Measurements from ENCODE around the gene TEX19.

The TEX19 gene

DNA sequence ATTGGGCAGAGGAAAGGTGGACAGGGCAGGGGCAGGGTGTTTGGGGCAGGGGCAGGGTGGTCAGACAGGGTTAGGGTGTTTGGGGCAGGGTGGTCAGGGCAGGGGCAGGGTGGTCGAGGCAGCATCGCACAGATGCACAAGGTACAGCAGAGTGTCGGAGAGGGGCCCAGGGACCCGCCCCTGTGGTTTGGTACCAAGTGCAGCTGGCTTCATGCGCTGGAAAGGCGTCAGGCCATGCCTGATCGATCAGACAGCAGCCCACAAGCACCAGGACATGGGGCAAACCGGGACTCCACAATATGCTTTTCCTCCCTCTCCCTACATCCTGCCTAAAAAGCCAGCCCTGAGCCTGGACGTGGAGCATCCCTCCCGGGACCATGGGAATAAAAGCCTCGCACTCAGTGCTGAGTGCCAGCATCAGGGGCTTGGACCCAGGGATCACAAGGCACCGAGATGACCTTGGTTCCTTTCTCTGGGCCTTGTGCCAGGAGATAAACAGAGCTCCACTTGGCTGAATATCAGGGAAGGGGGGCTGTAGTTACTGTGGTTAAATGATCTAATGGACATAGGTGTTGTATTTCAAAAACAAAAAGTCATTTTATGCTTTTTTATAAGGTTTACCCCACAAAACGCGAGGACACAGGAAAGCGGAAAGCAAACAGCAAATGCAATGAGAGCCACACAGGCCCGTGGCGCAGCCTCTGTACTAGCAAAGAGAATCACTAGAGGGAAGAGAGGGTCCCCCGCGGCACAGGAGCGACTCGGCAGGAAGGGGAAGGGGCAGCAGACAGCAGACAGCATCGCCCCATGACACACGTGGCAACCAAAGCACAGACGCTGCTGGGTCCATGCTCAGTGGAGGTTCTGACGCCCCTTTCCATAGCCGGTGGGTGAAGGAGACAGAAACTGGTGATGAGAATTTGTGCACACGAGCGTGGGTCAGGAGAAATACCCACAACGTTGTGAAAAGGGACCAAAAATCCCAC is 53.8 kb downstream of the TEX19 start:
- no peak for DNase-seq (ENCODE audit: low read depth in 1 of 2, low spot score in 1 of 2)

More for the DNA sequence above, 53.8 kb downstream of the TEX19 start:
- Histone ChIP-seq H3K27ac (replicated peaks) (no peak overlapping the region), H3K4me3 (replicated peaks; ENCODE audit: insufficient read depth, low read length) (no peak overlapping the region), H3K27me3 (ENCODE audit: insufficient read depth, poor library complexity, severe bottlenecking) (no peaks in the 10 kb centered on the region)
- TF ChIP-seq POLR2AphosphoS5 (IDR thresholded peaks at IDR 0.05; ENCODE audit: low read depth) (no peak), SPI1 (IDR thresholded peaks at IDR 0.05; ENCODE audit: borderline replicate concordance, low read depth) (no peak), GABPA (IDR thresholded peaks at IDR 0.05; ENCODE audit: low read depth) (no peak)
- TF ChIP-seq, protein P1, sequence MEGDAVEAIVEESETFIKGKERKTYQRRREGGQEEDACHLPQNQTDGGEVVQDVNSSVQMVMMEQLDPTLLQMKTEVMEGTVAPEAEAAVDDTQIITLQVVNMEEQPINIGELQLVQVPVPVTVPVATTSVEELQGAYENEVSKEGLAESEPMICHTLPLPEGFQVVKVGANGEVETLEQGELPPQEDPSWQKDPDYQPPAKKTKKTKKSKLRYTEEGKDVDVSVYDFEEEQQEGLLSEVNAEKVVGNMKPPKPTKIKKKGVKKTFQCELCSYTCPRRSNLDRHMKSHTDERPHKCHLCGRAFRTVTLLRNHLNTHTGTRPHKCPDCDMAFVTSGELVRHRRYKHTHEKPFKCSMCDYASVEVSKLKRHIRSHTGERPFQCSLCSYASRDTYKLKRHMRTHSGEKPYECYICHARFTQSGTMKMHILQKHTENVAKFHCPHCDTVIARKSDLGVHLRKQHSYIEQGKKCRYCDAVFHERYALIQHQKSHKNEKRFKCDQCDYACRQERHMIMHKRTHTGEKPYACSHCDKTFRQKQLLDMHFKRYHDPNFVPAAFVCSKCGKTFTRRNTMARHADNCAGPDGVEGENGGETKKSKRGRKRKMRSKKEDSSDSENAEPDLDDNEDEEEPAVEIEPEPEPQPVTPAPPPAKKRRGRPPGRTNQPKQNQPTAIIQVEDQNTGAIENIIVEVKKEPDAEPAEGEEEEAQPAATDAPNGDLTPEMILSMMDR (IDR thresholded peaks at IDR 0.05; ENCODE audit: insufficient read depth, low read length), result no peak
- TF ChIP-seq, protein P2, sequence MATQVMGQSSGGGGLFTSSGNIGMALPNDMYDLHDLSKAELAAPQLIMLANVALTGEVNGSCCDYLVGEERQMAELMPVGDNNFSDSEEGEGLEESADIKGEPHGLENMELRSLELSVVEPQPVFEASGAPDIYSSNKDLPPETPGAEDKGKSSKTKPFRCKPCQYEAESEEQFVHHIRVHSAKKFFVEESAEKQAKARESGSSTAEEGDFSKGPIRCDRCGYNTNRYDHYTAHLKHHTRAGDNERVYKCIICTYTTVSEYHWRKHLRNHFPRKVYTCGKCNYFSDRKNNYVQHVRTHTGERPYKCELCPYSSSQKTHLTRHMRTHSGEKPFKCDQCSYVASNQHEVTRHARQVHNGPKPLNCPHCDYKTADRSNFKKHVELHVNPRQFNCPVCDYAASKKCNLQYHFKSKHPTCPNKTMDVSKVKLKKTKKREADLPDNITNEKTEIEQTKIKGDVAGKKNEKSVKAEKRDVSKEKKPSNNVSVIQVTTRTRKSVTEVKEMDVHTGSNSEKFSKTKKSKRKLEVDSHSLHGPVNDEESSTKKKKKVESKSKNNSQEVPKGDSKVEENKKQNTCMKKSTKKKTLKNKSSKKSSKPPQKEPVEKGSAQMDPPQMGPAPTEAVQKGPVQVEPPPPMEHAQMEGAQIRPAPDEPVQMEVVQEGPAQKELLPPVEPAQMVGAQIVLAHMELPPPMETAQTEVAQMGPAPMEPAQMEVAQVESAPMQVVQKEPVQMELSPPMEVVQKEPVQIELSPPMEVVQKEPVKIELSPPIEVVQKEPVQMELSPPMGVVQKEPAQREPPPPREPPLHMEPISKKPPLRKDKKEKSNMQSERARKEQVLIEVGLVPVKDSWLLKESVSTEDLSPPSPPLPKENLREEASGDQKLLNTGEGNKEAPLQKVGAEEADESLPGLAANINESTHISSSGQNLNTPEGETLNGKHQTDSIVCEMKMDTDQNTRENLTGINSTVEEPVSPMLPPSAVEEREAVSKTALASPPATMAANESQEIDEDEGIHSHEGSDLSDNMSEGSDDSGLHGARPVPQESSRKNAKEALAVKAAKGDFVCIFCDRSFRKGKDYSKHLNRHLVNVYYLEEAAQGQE (IDR thresholded peaks at IDR 0.05; ENCODE audit: insufficient replicate concordance, low read depth), result no peak

Data from HL-60 (cell line).